ENCODE measurements around the gene DHX58.

- TF ChIP-seq CTCF (IDR thresholded peaks at IDR 0.05), result no peak
- TF ChIP-seq POLR2A (IDR thresholded peaks at IDR 0.05), result no peak
Measured at GRCh38 chr17:42079541-42079940, 33.0 kb downstream of the DHX58 start.

Data from uterus (tissue), 2 donors.